Putamen (tissue), 1 donor: Measurements from ENCODE around the gene DPF3.

ENCODE experiments used
- DNase-seq: peaks from one replicate; pipeline ENCODE4 v3.0.0-alpha.2; 2016; ENCODE audit warnings: low spot score

Gene DPF3

GRCh38 chr14:72644758-72645489 lies 249.0 kb downstream of the DPF3 start:
- no peak for DNase-seq

- DNase-seq, result no peak
Observed at GRCh38 chr14:72644038-72644437, 249.9 kb downstream of the DPF3 start.

- DNase-seq, result no peak
Observed at GRCh38 chr14:72643317-72643801, 250.5 kb downstream of the DPF3 start.

- DNase-seq, result no peak
Observed at GRCh38 chr14:72640911-72641485, 252.9 kb downstream of the DPF3 start.

- no peak for DNase-seq
Observed at GRCh38 chr14:72638021-72638420, 255.9 kb downstream of the DPF3 start.

- DNase-seq, result no peak
Observed at GRCh38 chr14:72636871-72637270, 257.0 kb downstream of the DPF3 start.

- DNase-seq, result no peak
Observed at GRCh38 chr14:72636094-72636493, 257.8 kb downstream of the DPF3 start.

- DNase-seq, result no peak
Observed at GRCh38 chr14:72634691-72635616, 258.9 kb downstream of the DPF3 start.

- DNase-seq, result no peak
Observed at GRCh38 chr14:72633551-72633950, 260.4 kb downstream of the DPF3 start.

- no peak for DNase-seq
Observed at GRCh38 chr14:72632727-72633126, 261.2 kb downstream of the DPF3 start.

- DNase-seq, result no peak
Observed at GRCh38 chr14:72631401-72631800, 262.5 kb downstream of the DPF3 start.

- no peak for DNase-seq
Observed at GRCh38 chr14:72630374-72630773, 263.5 kb downstream of the DPF3 start.

GRCh38 chr14:72629534-72629933 lies 264.4 kb downstream of the DPF3 start:
- DNase-seq, result no peak

- no peak for DNase-seq
Observed at GRCh38 chr14:72625689-72626088, 268.2 kb downstream of the DPF3 start.

GRCh38 chr14:72621387-72622065 lies 272.4 kb downstream of the DPF3 start:
- DNase-seq, result no peak

GRCh38 chr14:72619881-72620280 lies 274.0 kb downstream of the DPF3 start:
- no peak for DNase-seq

GRCh38 chr14:72619111-72619571 lies 274.8 kb downstream of the DPF3 start:
- no peak for DNase-seq

- no peak for DNase-seq
Observed at GRCh38 chr14:72618424-72618823, 275.5 kb downstream of the DPF3 start.

- no peak for DNase-seq
Observed at GRCh38 chr14:72617391-72618031, 276.4 kb downstream of the DPF3 start.

GRCh38 chr14:72616811-72617210 lies 277.1 kb downstream of the DPF3 start:
- DNase-seq, result no peak

GRCh38 chr14:72616294-72616693 lies 277.6 kb downstream of the DPF3 start:
- no peak for DNase-seq
